Measurements from ENCODE around the gene TMEM209.
A peak's percentile ranks its signal among the peaks of the same experiment; 100 is the strongest.
"Not testable (repeated sequence)": the region's sequence is repeated elsewhere in the genome, so short reads cannot be mapped to it uniquely, and the experiment has no call there.

The TMEM209 gene

GRCh38 chr7:130162196-130162595, 43.0 kb downstream of the TMEM209 start:
- DNase-seq, result no peak

GRCh38 chr7:130160455-130160854, 44.8 kb downstream of the TMEM209 start:
- no peak for DNase-seq

GRCh38 chr7:130160023-130160422, 45.2 kb downstream of the TMEM209 start:
- DNase-seq, result no peak

- no peak for DNase-seq
These were observed 47.5 kb downstream of the TMEM209 start for GRCh38 chr7:130157700-130158099.

- DNase-seq, result no peak
These were observed 49.1 kb downstream of the TMEM209 start for GRCh38 chr7:130156140-130156539.

GRCh38 chr7:130154501-130155317, 50.5 kb downstream of the TMEM209 start:
- DNase-seq, result peak in 19 of 51 donors; percentile 13 to 64 (median 36)

GRCh38 chr7:130154131-130154500, 51.1 kb downstream of the TMEM209 start:
- no peak for DNase-seq

- no peak for DNase-seq
These were observed 51.8 kb downstream of the TMEM209 start for GRCh38 chr7:130153211-130153908.

GRCh38 chr7:130152493-130153210, 52.6 kb downstream of the TMEM209 start:
- DNase-seq, result no peak

GRCh38 chr7:130151591-130152492, 53.4 kb downstream of the TMEM209 start:
- no peak for DNase-seq

GRCh38 chr7:130150587-130150986, 54.6 kb downstream of the TMEM209 start:
- no peak for DNase-seq

GRCh38 chr7:130149281-130150139, 55.7 kb downstream of the TMEM209 start:
- no peak for DNase-seq

GRCh38 chr7:130148561-130148960, 56.6 kb downstream of the TMEM209 start:
- no peak for DNase-seq

- no peak for DNase-seq
These were observed 57.4 kb downstream of the TMEM209 start for GRCh38 chr7:130147710-130148325.

GRCh38 chr7:130146693-130147405, 58.4 kb downstream of the TMEM209 start:
- DNase-seq, result no peak

- DNase-seq, result not testable (repeated sequence)
These were observed 59.1 kb downstream of the TMEM209 start for GRCh38 chr7:130146142-130146541.

- no peak for DNase-seq
These were observed 59.6 kb downstream of the TMEM209 start for GRCh38 chr7:130145424-130146100.

Measured in hypothalamus (tissue), 51 donors.